HepG2 (cell line): ENCODE measurements around the gene DAAM2. TPM values are rescaled to one million over a fixed set of nuclear protein-coding genes. Genes with fewer than 3 reads are reported as not detected.
A peak's percentile ranks its signal among the peaks of the same experiment; 100 is the strongest.

Source experiments
- BORCS8-MEF2B ChIP-seq: sonication (generic); formaldehyde crosslinking; IDR thresholded peaks from 2 replicates; pipeline ENCODE4 v1.8.0; 2022; ENCODE audit warnings: mild to moderate bottlenecking, missing genetic modification reagents
- CCAR2 ChIP-seq: fragments of 200-400 bp; formaldehyde crosslinking; optimal IDR thresholded peaks from 2 replicates; pipeline ENCODE3; 2018; ENCODE audit warnings: low read depth, mild to moderate bottlenecking, low read length, moderate library complexity
- HNRNPL ChIP-seq: fragments of 200-400 bp; formaldehyde crosslinking; IDR thresholded peaks from 2 replicates; pipeline ENCODE4 v1.6.1; 2017; ENCODE audit warnings: mild to moderate bottlenecking, low read depth, low read length
- MED1 ChIP-seq: sonication (generic); formaldehyde crosslinking; IDR thresholded peaks from 2 replicates; pipeline ENCODE4 v1.4.0; 2020; ENCODE audit warnings: missing genetic modification reagents
- MXD1 ChIP-seq: sonication (generic); formaldehyde crosslinking; IDR thresholded peaks from 2 replicates; pipeline ENCODE4 v1.4.0; 2020; ENCODE audit warnings: mild to moderate bottlenecking, missing genetic modification reagents
- PCBP2 ChIP-seq: fragments of 200-400 bp; formaldehyde crosslinking; optimal IDR thresholded peaks from 2 replicates; pipeline ENCODE3; 2018; ENCODE audit warnings: low read length, low read depth; ENCODE audit not compliant: poor library complexity, severe bottlenecking
- RBAK ChIP-seq: sonication (generic); formaldehyde crosslinking; IDR thresholded peaks from 2 replicates; pipeline ENCODE4 v1.5.1; 2020; ENCODE audit warnings: mild to moderate bottlenecking, missing genetic modification reagents
- SKIL ChIP-seq: sonication (generic); formaldehyde crosslinking; IDR thresholded peaks from 2 replicates; pipeline ENCODE4 v1.8.0; 2022; ENCODE audit warnings: missing genetic modification reagents, mild to moderate bottlenecking, moderate library complexity, borderline replicate concordance
- WIZ ChIP-seq: sonication (generic); formaldehyde crosslinking; IDR thresholded peaks from 2 replicates; pipeline ENCODE4 v1.5.1; 2020; ENCODE audit warnings: mild to moderate bottlenecking, missing genetic modification reagents
- ZFP37 ChIP-seq: sonication (generic); formaldehyde crosslinking; IDR thresholded peaks from 2 replicates; pipeline ENCODE4 v1.4.0; 2020; ENCODE audit warnings: missing genetic modification reagents, borderline replicate concordance
- ZNF281 ChIP-seq: sonication (generic); formaldehyde crosslinking; IDR thresholded peaks from 2 replicates; pipeline ENCODE4 v1.4.0; 2020; ENCODE audit warnings: missing genetic modification reagents, borderline replicate concordance
- ZNF547 ChIP-seq: sonication (generic); formaldehyde crosslinking; IDR thresholded peaks from 2 replicates; pipeline ENCODE4 v1.5.1; 2020; ENCODE audit warnings: mild to moderate bottlenecking, missing genetic modification reagents
- ZNF552 ChIP-seq: sonication (generic); formaldehyde crosslinking; IDR thresholded peaks from 2 replicates; pipeline ENCODE4 v1.9.0; 2022; ENCODE audit warnings: missing genetic modification reagents, mild to moderate bottlenecking, borderline replicate concordance
- ZNF619 ChIP-seq: sonication (generic); formaldehyde crosslinking; IDR thresholded peaks from 2 replicates; pipeline ENCODE4 v1.4.0; 2020; ENCODE audit warnings: mild to moderate bottlenecking, missing genetic modification reagents
- ZNF652 ChIP-seq: IDR thresholded peaks from 2 replicates; pipeline ENCODE4 v1.6.1; 2016; ENCODE audit warnings: low read depth, borderline replicate concordance
- ZNF776 ChIP-seq: sonication (generic); formaldehyde crosslinking; IDR thresholded peaks from 2 replicates; pipeline ENCODE4 v1.4.0; 2020; ENCODE audit warnings: mild to moderate bottlenecking, missing genetic modification reagents
- ZNF788 ChIP-seq: sonication (generic); formaldehyde crosslinking; IDR thresholded peaks from 2 replicates; pipeline ENCODE4 v1.5.0; 2020; ENCODE audit warnings: mild to moderate bottlenecking, missing genetic modification reagents, borderline replicate concordance
- polyA plus RNA-seq, 8 experiments: library from polyadenylated mRNA; depleted of rRNA in 3 of 8; stranded (reverse) in 7 of 8; unstranded in 1 of 8; fragments of >200 nt; fragmentation: Illumina TruSeq in 4 of 8; extraction: Trizol in 4 of 8; gene quantifications; 2 replicates each; pipeline versions ENCODE4 v1.2.1 to v1.2.3, GENCODE V29; 2011 to 2016; ENCODE audit warnings: low read depth in 4 of 8, missing spikeins in 1 of 8, mixed read lengths in 1 of 8; ENCODE audit not compliant: insufficient read depth in 1 of 8
- total RNA-seq, 5 experiments: library from RNA; depleted of rRNA; stranded (reverse); fragments of >200 nt; fragmentation: Illumina TruSeq; extraction: Trizol; gene quantifications; 2 replicates each; pipeline ENCODE4 v1.2.3, GENCODE V29; 2016; ENCODE audit warnings: low read depth in 1 of 5
- TF ChIP-seq, protein P1 (sequence below): sonication (generic); formaldehyde crosslinking; IDR thresholded peaks from 2 replicates; pipeline ENCODE4 v1.4.0; 2020; ENCODE audit warnings: missing genetic modification reagents
- TF ChIP-seq, protein P2 (sequence below): sonication (generic); formaldehyde crosslinking; IDR thresholded peaks from 2 replicates; pipeline ENCODE4 v1.9.0; 2021; ENCODE audit warnings: missing genetic modification reagents, borderline replicate concordance

DAAM2 gene
- total and polyA plus RNA-seq, 2 of the 13 experiments (the other 11 are each of a cell fraction or from before 2014, with no cell fraction given) = 0.01 TPM; not detected in 1

DNA sequence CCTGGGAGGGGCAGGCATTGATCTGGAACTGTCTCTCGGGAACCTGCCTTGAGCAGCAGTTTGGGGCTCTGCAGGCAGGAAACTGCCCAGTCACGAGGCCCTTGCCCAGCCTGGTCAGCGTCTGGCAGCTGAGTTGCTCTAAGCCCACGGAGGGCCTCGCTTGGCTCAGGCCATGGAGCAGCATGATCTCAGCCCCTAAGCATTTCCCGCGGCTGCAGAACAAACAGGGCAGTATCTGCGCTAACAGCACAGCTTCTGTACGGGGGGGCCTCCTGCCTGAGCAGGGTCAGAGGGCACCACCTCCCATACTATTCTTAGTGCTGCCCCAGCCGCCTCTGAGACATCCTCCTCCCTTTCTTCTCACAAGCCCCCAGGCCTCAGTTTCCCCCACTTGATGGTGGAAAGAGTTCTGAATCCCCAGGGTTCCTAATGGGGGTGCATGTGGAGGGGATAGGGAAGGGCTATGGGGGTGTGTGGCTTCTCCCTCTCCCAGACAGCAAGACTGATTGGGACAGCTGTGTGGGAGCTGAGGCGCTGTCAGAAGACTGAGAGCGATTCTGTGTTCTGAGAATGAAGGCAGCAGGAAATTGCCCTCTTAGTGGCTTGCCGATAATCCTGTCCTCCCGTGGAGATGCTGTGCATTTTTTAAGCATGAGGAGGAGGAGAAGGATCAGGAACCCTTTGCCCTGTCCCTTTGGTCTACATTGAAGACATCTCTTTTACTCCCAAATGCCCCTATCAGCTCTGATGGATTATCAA, 95.7 kb downstream of the DAAM2 start (continued):
- TF ChIP-seq RBAK (CRISPR knock-in tag) (no peak), MXD1 (CRISPR knock-in tag) (peak; percentile 66; the same call in 1 of the 2 replicates), ZNF552 (CRISPR knock-in tag) (no peak), SKIL (CRISPR knock-in tag) (0 out of 2 replicates have a peak, but pooled peaks have one; percentile 44), ZFP37 (CRISPR knock-in tag) (peak; percentile 59; the same call in 1 of the 2 replicates), MED1 (CRISPR knock-in tag) (peak; percentile 71), WIZ (CRISPR knock-in tag) (no peak), HNRNPL (0 out of 2 replicates have a peak, but pooled peaks have one; percentile 22), ZNF776 (CRISPR knock-in tag) (peak; percentile 60; the same call in 1 of the 2 replicates), CCAR2 (peak; percentile 79), BORCS8-MEF2B (CRISPR knock-in tag) (0 out of 2 replicates have a peak, but pooled peaks have one; percentile 19), ZNF652 (CRISPR knock-in tag) (no peak), ZNF547 (CRISPR knock-in tag) (peak; percentile 34; the same call in 1 of the 2 replicates), ZNF788 (CRISPR knock-in tag) (peak; percentile 40; the same call in 1 of the 2 replicates), PCBP2 (no peak), ZNF281 (CRISPR knock-in tag) (peak; percentile 10; the same call in 1 of the 2 replicates), ZNF619 (CRISPR knock-in tag) (no peak)
- TF ChIP-seq, protein P1, sequence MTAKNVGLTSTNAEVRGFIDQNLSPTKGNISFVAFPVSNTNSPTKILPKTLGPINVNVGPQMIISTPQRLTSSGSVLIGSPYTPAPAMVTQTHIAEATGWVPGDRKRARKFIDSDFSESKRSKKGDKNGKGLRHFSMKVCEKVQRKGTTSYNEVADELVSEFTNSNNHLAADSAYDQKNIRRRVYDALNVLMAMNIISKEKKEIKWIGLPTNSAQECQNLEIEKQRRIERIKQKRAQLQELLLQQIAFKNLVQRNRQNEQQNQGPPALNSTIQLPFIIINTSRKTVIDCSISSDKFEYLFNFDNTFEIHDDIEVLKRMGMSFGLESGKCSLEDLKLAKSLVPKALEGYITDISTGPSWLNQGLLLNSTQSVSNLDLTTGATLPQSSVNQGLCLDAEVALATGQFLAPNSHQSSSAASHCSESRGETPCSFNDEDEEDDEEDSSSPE = peak; percentile 91
- TF ChIP-seq, protein P2, sequence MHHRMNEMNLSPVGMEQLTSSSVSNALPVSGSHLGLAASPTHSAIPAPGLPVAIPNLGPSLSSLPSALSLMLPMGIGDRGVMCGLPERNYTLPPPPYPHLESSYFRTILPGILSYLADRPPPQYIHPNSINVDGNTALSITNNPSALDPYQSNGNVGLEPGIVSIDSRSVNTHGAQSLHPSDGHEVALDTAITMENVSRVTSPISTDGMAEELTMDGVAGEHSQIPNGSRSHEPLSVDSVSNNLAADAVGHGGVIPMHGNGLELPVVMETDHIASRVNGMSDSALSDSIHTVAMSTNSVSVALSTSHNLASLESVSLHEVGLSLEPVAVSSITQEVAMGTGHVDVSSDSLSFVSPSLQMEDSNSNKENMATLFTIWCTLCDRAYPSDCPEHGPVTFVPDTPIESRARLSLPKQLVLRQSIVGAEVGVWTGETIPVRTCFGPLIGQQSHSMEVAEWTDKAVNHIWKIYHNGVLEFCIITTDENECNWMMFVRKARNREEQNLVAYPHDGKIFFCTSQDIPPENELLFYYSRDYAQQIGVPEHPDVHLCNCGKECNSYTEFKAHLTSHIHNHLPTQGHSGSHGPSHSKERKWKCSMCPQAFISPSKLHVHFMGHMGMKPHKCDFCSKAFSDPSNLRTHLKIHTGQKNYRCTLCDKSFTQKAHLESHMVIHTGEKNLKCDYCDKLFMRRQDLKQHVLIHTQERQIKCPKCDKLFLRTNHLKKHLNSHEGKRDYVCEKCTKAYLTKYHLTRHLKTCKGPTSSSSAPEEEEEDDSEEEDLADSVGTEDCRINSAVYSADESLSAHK (CRISPR knock-in tag) = no peak
